Measurements from ENCODE around the gene EDA.

The EDA gene

GRCh38 chrX:70084592-70085240, 468.8 kb downstream of the EDA start:
- no peak for DNase-seq

GRCh38 chrX:70087857-70088630, 472.1 kb downstream of the EDA start:
- no peak for DNase-seq

GRCh38 chrX:70088751-70089150, 472.8 kb downstream of the EDA start:
- DNase-seq, result no peak

All from CD4-positive, alpha-beta T cell treated with Interleukin-17A for 4 hours (primary cell).